ENCODE results near the gene LGI4.

Gene LGI4

GRCh38 chr19:35122687-35123551 lies 11.9 kb downstream of the LGI4 start:
- DNase-seq = no peak

- no peak for DNase-seq
Observed at GRCh38 chr19:35120898-35121297, 14.0 kb downstream of the LGI4 start.

- no peak for DNase-seq
Observed at GRCh38 chr19:35120492-35120891, 14.4 kb downstream of the LGI4 start.

- DNase-seq = no peak
Observed at GRCh38 chr19:35119578-35120155, 15.2 kb downstream of the LGI4 start.

GRCh38 chr19:35119091-35119490 lies 15.8 kb downstream of the LGI4 start:
- DNase-seq = no peak

GRCh38 chr19:35118268-35119020 lies 16.4 kb downstream of the LGI4 start:
- no peak for DNase-seq

GRCh38 chr19:35117799-35118198 lies 17.1 kb downstream of the LGI4 start:
- DNase-seq = no peak

GRCh38 chr19:35117116-35117515 lies 17.7 kb downstream of the LGI4 start:
- no peak for DNase-seq

- DNase-seq = no peak
Observed at GRCh38 chr19:35116072-35116801, 18.6 kb downstream of the LGI4 start.

GRCh38 chr19:35115177-35115951 lies 19.5 kb downstream of the LGI4 start, which contains the start of gene FXYD3:
FXYD3 (plus strand) TSS chr19:35115823; CDS start chr19:35119377, 3,554 bp downstream.
- no peak for DNase-seq

GRCh38 chr19:35114353-35115176 lies 20.3 kb downstream of the LGI4 start:
- DNase-seq = no peak

GRCh38 chr19:35112995-35113688 lies 21.7 kb downstream of the LGI4 start:
- DNase-seq = no peak

- no peak for DNase-seq
Observed at GRCh38 chr19:35110974-35111373, 23.9 kb downstream of the LGI4 start.

- no peak for DNase-seq
Observed at GRCh38 chr19:35109395-35110112, 25.3 kb downstream of the LGI4 start.

GRCh38 chr19:35108730-35109129 lies 26.1 kb downstream of the LGI4 start:
- DNase-seq = no peak

- no peak for DNase-seq
Observed at GRCh38 chr19:35107545-35107944, 27.3 kb downstream of the LGI4 start.

- no peak for DNase-seq
Observed at GRCh38 chr19:35106898-35107541, 27.8 kb downstream of the LGI4 start.

GRCh38 chr19:35106291-35106583 lies 28.6 kb downstream of the LGI4 start:
- no peak for DNase-seq

All from activated gamma-delta T cell (primary cell).